ENCODE results near the gene HBEGF.

The HBEGF gene

DNA sequence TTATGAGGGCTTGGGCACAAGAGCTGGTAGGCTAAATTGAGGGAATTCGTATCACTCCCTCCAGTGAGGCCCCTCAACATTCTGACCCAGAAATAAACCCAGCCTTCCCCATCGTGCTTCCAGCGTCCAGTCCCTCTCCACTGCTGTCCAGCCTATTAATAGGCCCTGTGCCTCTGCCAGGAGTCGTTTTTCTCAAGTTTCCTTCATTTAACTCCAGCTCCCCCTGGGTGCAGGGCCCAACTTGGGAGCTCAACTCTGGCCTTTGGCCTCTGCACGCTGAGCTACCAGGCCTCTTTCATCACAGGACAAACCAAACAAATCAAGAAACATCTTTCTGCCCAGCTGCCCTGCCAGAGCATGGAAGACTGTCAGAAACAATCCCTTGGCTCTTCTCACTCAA lies 10.0 kb downstream of the HBEGF start:
- peaks cover 21 to 28% of the 10 kb centered on the region in 2 donors for H3K36me3 ChIP-seq (ENCODE audit: control insufficient read depth in 2 of 2, insufficient read depth in 2 of 2, low read length in 2 of 2)

DNA sequence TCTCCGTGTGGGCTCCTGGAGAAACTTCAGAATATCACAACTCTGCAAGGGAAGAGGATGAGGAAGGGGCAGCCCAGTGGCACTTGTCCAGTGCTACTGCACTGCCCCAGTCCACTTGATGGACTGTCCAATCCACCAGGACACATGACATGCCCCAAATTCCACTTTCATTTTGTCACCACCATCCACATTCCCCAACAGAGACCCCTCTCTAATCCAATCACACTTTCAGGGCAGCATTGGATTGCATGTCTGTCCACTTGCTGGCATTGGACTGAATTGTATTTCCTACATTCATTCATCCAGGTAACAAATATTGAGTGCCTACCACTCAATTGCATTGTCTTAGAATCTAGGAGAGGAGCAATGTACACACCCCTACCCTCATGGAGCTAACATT lies 14.8 kb downstream of the HBEGF start:
- no peak overlapping the region for H3K4me3 ChIP-seq (ENCODE audit: low read length in 2 of 2)
- H3K36me3 ChIP-seq (ENCODE audit: control insufficient read depth in 2 of 2, insufficient read depth in 2 of 2, low read length in 2 of 2): peaks cover 21 to 26% of the 10 kb centered on the region in 2 donors
- H3K27ac ChIP-seq (ENCODE audit: low read length): no peak overlapping the region
- H3K9me3 ChIP-seq (ENCODE audit: control insufficient read depth in 2 of 2, low read length in 2 of 2): no peaks in the 10 kb centered on the region
- no peaks in the 10 kb centered on the region for H3K27me3 ChIP-seq (ENCODE audit: control insufficient read depth in 1 of 2, insufficient read depth in 2 of 2, low read length in 2 of 2)
- no peak overlapping the region for H3K9ac ChIP-seq (ENCODE audit: low read length in 2 of 2)
- peaks cover 11% of the 10 kb centered on the region for H3K4me1 ChIP-seq (ENCODE audit: control insufficient read depth, insufficient read depth, low read length)

More for the DNA sequence above, 10.0 kb downstream of the HBEGF start:
- Histone ChIP-seq H3K9me3 (ENCODE audit: control insufficient read depth in 2 of 2, low read length in 2 of 2) (no peaks in the 10 kb centered on the region), H3K9ac (ENCODE audit: low read length in 2 of 2) (peak overlapping the region in 1 of 2 donors; percentile 36), H3K27ac (ENCODE audit: low read length) (peak overlapping the region; percentile 64), H3K27me3 (ENCODE audit: control insufficient read depth in 1 of 2, insufficient read depth in 2 of 2, low read length in 2 of 2) (no peaks in the 10 kb centered on the region), H3K4me3 (ENCODE audit: low read length in 2 of 2) (peak overlapping the region in 1 of 2 donors; percentile 47), H3K4me1 (ENCODE audit: control insufficient read depth, insufficient read depth, low read length) (peaks cover 37% of the 10 kb centered on the region)

DNA sequence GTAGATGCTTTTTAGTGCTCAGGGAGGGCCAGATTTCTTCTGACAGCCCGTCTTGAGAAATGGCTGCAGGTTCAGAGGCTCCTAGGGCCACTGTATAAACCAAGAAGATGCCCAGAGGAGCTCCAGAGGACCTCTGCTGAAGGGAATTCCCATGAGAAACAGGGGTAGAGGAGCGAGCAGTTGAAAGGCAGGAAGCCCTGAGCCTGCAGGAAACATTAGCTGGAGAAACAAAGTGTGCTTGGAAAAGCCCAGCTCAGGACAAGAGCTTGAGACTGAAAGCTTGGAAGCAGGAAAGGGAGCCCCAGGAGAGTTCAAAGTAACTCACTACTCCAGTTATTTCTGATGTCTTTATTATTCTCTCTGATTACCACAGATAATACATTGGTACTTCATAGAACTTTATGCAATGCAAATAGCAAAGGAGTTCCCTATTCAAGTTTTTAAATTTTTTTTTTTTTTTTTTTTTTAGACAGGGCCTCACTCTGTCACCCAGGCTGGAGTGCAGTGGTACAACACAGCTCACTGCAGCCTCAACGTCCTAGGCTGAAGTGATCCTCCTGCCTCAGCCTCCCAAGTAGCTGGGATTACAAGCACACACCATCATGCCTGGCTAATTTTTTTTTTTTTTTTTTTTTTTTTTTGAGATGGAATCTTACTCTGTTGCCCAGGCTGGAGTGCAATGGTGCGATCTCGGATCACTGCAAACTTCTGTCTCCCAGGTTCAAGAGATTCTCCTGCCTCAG lies 16.5 kb downstream of the HBEGF start:
- H3K9me3 ChIP-seq (ENCODE audit: control insufficient read depth in 2 of 2, low read length in 2 of 2): no peaks in the 10 kb centered on the region
- H3K27ac ChIP-seq (ENCODE audit: low read length): no peak overlapping the region
- peaks cover 16 to 22% of the 10 kb centered on the region in 2 donors for H3K36me3 ChIP-seq (ENCODE audit: control insufficient read depth in 2 of 2, insufficient read depth in 2 of 2, low read length in 2 of 2)
- H3K9ac ChIP-seq (ENCODE audit: low read length in 2 of 2): no peak overlapping the region
- peaks cover 4% of the 10 kb centered on the region for H3K4me1 ChIP-seq (ENCODE audit: control insufficient read depth, insufficient read depth, low read length)
- H3K27me3 ChIP-seq (ENCODE audit: control insufficient read depth in 1 of 2, insufficient read depth in 2 of 2, low read length in 2 of 2): no peaks in the 10 kb centered on the region
- H3K4me3 ChIP-seq (ENCODE audit: low read length in 2 of 2): no peak overlapping the region

DNA sequence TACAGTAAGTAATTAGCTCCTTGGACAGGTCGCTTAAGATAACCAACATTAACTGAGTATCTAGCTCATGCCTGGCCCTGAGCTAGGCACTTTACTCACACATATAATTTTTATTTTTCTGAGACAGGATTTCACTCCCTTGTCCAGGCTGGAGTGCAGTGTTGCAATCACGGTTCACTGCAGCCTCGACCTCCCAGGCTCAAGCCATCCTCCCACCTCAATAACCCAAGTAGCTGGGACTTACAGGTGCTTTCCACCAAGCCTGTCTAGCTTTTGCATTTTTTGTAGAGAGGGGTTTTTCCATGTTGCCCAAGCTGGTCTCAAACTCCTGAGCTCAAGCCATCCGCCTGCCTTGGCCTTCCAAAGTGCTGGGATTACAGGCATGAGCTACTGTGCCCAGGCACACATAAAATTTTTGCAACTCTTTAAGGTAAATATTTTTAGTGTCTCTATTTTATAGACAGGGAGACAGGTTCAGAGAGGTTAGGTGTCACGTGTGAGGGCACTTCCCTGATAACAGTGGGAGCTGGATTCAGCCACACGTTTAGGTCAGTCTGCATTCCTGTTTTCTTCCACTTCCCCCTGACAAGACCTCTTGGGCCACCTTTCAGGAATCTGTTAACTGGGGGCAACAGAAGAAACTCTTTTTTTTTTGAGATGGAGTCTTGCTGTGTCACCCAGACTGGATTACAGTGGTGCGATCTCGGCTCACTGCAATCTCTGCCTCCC lies 18.2 kb downstream of the HBEGF start:
- no peaks in the 10 kb centered on the region for H3K27me3 ChIP-seq (ENCODE audit: control insufficient read depth in 1 of 2, insufficient read depth in 2 of 2, low read length in 2 of 2)
- H3K9ac ChIP-seq (ENCODE audit: low read length in 2 of 2): no peak overlapping the region
- no peak overlapping the region for H3K4me3 ChIP-seq (ENCODE audit: low read length in 2 of 2)
- no peak overlapping the region for H3K27ac ChIP-seq (ENCODE audit: low read length)
- no peaks in the 10 kb centered on the region for H3K9me3 ChIP-seq (ENCODE audit: control insufficient read depth in 2 of 2, low read length in 2 of 2)
- H3K4me1 ChIP-seq (ENCODE audit: control insufficient read depth, insufficient read depth, low read length): peaks cover 21% of the 10 kb centered on the region
- peaks cover 11 to 12% of the 10 kb centered on the region in 2 donors for H3K36me3 ChIP-seq (ENCODE audit: control insufficient read depth in 2 of 2, insufficient read depth in 2 of 2, low read length in 2 of 2)

DNA sequence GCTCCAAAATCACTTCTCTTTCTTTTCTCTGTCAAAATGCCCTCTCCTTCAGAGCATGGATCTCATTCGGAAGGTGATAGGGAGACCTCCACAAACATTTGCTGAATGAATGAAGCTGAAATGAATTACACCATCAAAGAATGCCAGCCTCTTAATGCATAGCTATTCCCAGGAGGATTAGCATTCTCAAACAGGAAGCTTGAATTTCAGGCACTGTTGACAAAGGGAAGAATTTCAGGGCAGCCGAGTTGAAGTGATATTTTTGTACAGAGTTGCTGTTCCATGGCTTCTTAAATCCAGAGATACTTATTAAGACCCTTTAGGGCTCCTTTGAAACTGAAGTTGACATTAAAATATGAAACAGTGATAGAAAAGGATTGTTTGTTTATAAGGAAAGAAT lies 18.8 kb downstream of the HBEGF start:
- H3K27ac ChIP-seq (ENCODE audit: low read length): no peak overlapping the region

DNA sequence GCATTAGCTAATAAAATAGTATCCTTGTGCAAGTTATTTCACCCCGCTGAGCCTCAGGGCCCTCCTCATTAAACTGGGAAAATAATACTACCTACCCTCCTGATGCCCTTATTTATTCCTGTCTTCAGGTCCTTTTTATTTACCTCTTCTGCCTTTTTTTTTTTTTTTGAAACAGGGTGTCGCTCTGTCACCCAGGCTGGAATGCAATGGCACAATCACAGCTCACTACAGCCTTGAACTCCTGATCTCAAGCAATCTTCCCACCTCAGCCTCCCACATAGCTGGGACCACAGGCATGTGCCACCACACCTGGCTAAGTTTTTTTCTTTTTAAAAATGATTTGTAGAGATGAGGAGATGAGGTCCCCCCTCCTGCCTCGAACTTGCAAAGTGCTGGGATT lies 20.9 kb downstream of the HBEGF start:
- Histone ChIP-seq H3K9me3 (ENCODE audit: control insufficient read depth in 2 of 2, low read length in 2 of 2) (no peaks in the 10 kb centered on the region), H3K9ac (ENCODE audit: low read length in 2 of 2) (no peak overlapping the region), H3K4me1 (ENCODE audit: control insufficient read depth, insufficient read depth, low read length) (peaks cover 36% of the 10 kb centered on the region), H3K27me3 (ENCODE audit: control insufficient read depth in 1 of 2, insufficient read depth in 2 of 2, low read length in 2 of 2) (no peaks in the 10 kb centered on the region), H3K4me3 (ENCODE audit: low read length in 2 of 2) (no peak overlapping the region), H3K27ac (ENCODE audit: low read length) (no peak overlapping the region), H3K36me3 (ENCODE audit: control insufficient read depth in 2 of 2, insufficient read depth in 2 of 2, low read length in 2 of 2) (no peaks in the 10 kb centered on the region)

More for the DNA sequence above, 18.8 kb downstream of the HBEGF start:
- H3K9ac ChIP-seq (ENCODE audit: low read length in 2 of 2): no peak overlapping the region
- H3K4me3 ChIP-seq (ENCODE audit: low read length in 2 of 2): no peak overlapping the region
- peaks cover 6% of the 10 kb centered on the region in 2 donors for H3K36me3 ChIP-seq (ENCODE audit: control insufficient read depth in 2 of 2, insufficient read depth in 2 of 2, low read length in 2 of 2)
- H3K4me1 ChIP-seq (ENCODE audit: control insufficient read depth, insufficient read depth, low read length): peaks cover 27% of the 10 kb centered on the region
- H3K27me3 ChIP-seq (ENCODE audit: control insufficient read depth in 1 of 2, insufficient read depth in 2 of 2, low read length in 2 of 2): no peaks in the 10 kb centered on the region
- no peaks in the 10 kb centered on the region for H3K9me3 ChIP-seq (ENCODE audit: control insufficient read depth in 2 of 2, low read length in 2 of 2)

DNA sequence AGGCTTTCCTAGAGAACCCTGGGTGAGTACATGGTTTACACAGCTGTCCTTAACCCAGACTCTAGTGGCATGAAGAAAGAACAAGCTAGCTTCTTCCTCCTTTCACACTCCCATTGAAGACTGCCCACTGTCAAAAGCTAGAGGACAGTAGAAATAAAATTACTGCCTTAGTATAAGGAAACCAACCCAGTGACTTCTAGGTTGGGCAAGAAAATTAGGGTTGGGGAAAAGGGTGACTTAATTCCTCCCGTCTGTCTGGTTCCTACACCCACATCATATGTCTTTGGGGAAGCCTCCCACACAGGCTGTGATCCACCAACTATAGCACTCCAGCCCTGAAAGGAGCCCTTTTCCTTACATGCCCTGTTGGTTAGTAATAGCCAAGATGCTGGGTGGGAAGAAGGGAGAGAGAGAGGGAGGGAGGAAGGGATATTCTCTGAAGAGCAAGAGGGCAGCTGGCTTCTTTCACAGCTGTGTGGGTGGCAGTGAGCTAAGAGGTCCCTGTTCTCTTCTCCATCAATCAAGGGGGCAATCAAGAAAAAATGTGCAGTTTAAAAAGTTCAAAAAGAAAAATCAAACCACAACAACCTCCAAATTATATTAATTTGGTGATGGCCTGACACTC lies 21.7 kb downstream of the HBEGF start:
- no peaks in the 10 kb centered on the region for H3K27me3 ChIP-seq (ENCODE audit: control insufficient read depth in 1 of 2, insufficient read depth in 2 of 2, low read length in 2 of 2)
- H3K27ac ChIP-seq (ENCODE audit: low read length): peak overlapping the region; percentile 41
- no peaks in the 10 kb centered on the region for H3K9me3 ChIP-seq (ENCODE audit: control insufficient read depth in 2 of 2, low read length in 2 of 2)
- no peaks in the 10 kb centered on the region for H3K36me3 ChIP-seq (ENCODE audit: control insufficient read depth in 2 of 2, insufficient read depth in 2 of 2, low read length in 2 of 2)
- peaks cover 35% of the 10 kb centered on the region for H3K4me1 ChIP-seq (ENCODE audit: control insufficient read depth, insufficient read depth, low read length)
- H3K9ac ChIP-seq (ENCODE audit: low read length in 2 of 2): peak overlapping the region in 1 of 2 donors; percentile 2
- H3K4me3 ChIP-seq (ENCODE audit: low read length in 2 of 2): no peak overlapping the region

DNA sequence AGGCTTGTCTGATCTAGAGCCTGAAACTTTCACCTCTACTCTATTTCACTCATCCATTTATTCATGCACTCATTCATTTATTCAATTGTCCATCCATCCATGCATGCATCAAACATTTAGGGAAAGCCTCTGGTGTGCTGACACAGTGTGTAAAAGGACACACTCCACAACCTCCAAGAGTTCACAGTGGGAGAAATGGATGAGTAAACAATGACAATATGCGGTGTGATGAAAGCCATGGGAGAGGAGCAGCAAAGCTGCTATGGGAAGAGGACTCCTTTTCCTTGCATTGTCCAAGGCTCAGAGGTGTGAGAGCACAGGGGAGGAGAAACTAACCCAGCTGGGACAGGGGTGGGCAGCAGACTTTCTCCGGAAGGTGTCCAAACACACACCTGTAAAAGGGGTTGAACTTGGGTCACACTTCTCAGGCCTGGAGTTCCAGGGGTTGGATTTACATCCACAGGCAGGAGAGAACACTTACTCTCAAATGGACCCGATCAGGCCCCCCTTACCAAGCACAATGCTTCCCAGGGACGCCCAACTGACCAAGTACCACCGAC lies 22.3 kb downstream of the HBEGF start:
- H3K27ac ChIP-seq (ENCODE audit: low read length): peak overlapping the region; percentile 70

DNA sequence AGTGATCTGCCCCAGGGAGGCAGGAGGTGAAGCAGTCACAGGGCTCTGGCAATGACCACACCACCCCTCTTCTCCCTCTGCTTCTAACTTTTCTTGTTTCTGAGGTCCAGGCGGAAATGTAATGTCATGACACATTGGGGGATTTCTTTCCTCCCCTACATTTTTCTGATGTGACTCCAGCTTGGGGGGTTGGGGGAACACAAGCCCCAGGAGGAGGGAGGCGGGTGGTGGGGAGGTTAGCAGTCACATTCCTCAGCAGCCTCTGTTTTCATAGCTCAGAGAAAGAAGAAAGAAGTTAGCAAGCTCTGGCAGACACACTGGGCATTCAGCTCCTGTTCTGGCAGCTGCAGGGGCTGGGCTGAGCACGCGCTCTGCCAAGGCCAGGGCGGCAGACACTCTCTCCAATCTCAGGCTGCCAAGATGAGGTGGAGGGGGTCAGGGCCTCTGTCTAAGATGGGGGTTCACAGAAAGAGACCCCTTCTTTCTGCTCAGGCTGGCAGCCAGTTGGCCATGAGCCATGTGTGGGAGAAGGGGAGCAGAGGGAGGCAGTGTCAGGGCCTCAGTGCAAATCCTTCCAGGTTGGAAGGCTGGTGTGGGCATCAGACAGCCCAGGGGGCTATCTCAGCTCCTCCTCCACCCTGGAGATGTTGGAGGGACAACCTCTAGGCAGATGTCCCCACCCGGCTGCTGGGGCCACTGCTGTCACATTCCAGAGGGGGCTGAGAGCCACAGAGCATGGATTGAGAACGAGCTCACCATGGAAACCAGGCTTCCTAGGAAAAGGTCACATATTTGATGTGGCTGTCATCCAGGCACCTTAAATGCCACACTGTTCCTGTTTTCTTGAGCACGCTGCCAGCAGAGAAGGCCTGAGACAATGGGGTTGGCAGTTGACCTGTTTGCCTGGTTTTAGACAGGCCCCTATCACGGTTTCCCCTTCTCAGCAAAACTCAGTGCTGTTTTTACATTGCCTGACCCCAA lies 23.4 kb downstream of the HBEGF start:
- Histone ChIP-seq H3K9me3 (ENCODE audit: control insufficient read depth in 2 of 2, low read length in 2 of 2) (no peaks in the 10 kb centered on the region), H3K4me3 (ENCODE audit: low read length in 2 of 2) (peak overlapping the region in 1 of 2 donors; percentile 47), H3K27me3 (ENCODE audit: control insufficient read depth in 1 of 2, insufficient read depth in 2 of 2, low read length in 2 of 2) (no peaks in the 10 kb centered on the region), H3K36me3 (ENCODE audit: control insufficient read depth in 2 of 2, insufficient read depth in 2 of 2, low read length in 2 of 2) (no peaks in the 10 kb centered on the region), H3K9ac (ENCODE audit: low read length in 2 of 2) (peak overlapping the region; percentile 28 to 36), H3K27ac (ENCODE audit: low read length) (peak overlapping the region; percentile 70), H3K4me1 (ENCODE audit: control insufficient read depth, insufficient read depth, low read length) (peaks cover 33% of the 10 kb centered on the region)

More for the DNA sequence above, 22.3 kb downstream of the HBEGF start:
- H3K9ac ChIP-seq (ENCODE audit: low read length in 2 of 2): no peak overlapping the region
- H3K4me1 ChIP-seq (ENCODE audit: control insufficient read depth, insufficient read depth, low read length): peaks cover 33% of the 10 kb centered on the region
- no peak overlapping the region for H3K4me3 ChIP-seq (ENCODE audit: low read length in 2 of 2)
- no peaks in the 10 kb centered on the region for H3K9me3 ChIP-seq (ENCODE audit: control insufficient read depth in 2 of 2, low read length in 2 of 2)
- H3K36me3 ChIP-seq (ENCODE audit: control insufficient read depth in 2 of 2, insufficient read depth in 2 of 2, low read length in 2 of 2): no peaks in the 10 kb centered on the region
- H3K27me3 ChIP-seq (ENCODE audit: control insufficient read depth in 1 of 2, insufficient read depth in 2 of 2, low read length in 2 of 2): no peaks in the 10 kb centered on the region

DNA sequence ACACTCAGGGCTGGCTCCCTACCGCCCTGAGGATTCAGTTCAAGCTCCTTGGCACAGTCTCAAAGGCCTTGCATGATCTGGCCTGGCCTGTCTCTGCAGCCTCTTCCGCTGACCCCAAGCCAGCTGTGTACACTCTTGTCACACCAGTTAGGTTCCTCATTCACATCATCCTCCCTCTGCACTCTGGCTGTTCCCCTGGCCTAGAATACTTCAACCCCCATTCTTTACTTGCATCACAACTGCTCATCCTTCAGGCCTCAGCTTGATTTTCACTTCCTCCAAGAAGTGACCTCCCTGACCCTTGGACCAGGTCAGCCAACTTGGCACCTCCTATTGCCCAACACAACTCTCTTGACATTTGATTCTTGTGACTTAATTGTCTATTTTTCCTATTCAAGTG lies 24.6 kb downstream of the HBEGF start:
- no peak overlapping the region for H3K9ac ChIP-seq (ENCODE audit: low read length in 2 of 2)
- H3K9me3 ChIP-seq (ENCODE audit: control insufficient read depth in 2 of 2, low read length in 2 of 2): no peaks in the 10 kb centered on the region
- no peaks in the 10 kb centered on the region for H3K36me3 ChIP-seq (ENCODE audit: control insufficient read depth in 2 of 2, insufficient read depth in 2 of 2, low read length in 2 of 2)
- H3K27me3 ChIP-seq (ENCODE audit: control insufficient read depth in 1 of 2, insufficient read depth in 2 of 2, low read length in 2 of 2): no peaks in the 10 kb centered on the region
- peaks cover 33% of the 10 kb centered on the region for H3K4me1 ChIP-seq (ENCODE audit: control insufficient read depth, insufficient read depth, low read length)
- no peak overlapping the region for H3K4me3 ChIP-seq (ENCODE audit: low read length in 2 of 2)
- peak overlapping the region; percentile 18 for H3K27ac ChIP-seq (ENCODE audit: low read length)
